ENCODE data around the gene CORO7.
A peak's percentile ranks its signal among the peaks of the same experiment; 100 is the strongest.
"Not testable (repeated sequence)": the region's sequence is repeated elsewhere in the genome, so short reads cannot be mapped to it uniquely, and the experiment has no call there.

CORO7 gene

DNA sequence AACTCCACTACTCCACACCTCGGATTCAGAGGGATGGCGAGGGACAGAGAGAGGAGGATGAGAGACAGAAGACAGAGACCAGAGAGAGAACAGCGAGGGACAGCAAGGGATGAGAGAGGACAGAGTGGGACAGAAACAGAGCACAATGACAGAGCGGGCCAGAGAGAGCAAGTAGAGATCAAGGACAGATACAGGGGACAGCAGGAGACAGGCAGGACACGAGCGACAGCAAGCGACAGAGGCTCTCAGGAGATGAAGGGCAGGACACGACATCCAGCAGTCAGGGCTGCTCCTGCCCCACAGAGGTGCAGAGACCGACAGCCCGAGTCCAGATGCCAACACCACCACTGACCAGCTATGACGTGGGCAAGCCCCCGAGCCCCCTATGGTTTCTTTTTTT, 14.9 kb downstream of the CORO7 start:
- DNase-seq = no peak

DNA sequence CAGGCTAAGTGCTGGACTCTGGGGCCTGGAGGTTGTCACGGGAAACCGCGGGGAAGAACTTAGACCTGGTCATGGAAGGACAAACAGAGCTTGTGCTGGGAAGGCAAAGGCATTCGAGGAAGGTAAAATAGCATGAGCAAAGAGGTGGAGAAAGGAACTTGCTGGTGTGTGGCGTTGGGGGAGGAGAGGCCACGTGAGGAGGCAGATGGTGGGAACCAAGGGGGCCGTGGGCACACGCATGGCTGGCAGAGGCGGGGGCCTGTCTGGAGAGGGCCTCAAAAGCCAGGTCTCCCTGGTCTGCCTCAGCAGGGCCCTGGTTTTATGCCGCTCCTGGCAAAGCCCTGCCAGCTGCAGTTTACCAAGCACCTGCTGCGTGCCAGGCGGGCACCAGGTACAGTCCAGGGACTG, 15.3 kb downstream of the CORO7 start:
- no peak for DNase-seq

DNA sequence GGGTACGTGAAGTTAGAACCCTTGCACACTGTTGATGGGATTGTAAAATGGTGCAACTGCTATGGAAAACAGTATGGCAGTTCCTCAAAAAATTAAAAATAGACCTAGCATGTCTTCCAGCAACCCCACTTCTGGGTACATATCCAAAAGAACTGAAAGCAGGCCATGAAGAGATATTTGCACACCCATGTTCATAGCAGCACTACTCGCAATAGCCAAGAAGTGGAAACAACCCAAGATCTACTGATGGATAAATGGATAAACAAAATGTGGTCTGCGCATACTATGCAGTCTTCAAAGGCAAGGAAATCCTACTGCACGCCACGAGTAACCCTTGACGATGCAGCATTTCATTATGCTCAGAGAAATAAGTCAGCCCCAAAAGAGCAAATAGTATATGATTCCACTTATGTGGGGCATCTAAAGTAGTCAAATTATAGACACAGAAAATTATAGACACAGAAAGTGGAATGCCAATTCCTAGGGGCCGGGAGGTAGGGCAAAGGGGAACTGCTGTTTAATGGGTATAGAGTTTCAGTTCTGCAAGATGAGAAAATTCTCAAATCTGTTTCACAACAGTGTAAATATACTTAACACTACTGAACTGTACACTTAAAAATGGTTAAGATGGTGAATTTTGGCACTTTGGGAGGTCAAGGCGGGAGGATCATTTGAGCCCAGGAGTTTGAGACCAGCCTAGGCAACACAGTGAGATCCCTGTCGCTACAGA, 17.2 kb downstream of the CORO7 start:
- DNase-seq = no peak

DNA sequence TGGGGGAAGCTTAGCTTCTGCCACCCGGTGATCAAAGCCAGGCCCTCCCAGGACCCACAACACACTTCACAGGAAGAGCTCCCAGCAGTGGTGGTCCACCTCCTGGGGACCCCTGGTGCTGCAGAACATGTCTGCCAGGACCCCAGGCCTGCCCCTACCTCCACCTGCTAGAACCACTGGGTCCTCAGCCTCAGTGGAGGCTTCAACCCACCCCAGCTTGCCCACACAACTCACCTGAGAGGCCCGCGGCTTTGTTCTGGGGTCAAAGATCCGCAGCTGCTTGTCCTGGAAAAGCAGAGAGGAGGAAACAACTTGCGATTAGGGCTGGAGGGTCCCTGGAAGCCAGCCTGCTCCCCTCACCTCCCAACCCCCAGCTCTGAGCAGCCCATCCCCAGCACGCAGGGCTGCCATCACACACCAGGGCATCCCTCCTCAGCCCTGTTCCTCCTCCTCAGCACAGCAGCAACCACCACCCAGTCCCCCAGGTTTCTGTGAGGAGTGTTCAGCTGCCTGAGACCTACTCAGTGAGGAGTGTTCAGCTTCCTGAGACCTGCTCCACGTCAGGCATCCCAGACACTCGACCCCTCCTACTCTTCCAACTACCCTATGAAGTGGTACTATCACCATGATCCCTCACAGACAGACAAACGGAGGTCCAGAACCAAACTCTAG, 21.2 kb downstream of the CORO7 start:
- DNase-seq = no peak

DNA sequence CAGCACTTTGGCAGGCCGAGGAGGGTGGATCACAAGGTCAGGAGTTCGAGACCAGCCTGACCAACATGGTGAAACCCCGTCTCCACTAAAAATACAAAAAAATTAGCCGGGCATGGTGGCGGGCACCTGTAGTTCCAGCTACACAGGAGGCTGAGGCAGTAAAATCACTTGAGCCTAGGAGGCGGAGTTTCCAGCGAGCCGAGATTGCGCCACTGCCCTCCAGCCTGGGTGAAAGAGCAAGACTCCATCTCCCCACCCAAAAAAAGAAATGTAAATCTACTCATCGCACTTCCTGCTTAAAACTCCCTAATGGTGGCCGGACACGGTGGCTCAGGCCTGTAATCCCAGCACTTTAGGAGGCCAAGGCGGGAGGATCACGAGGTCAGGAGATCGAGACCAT, 22.5 kb downstream of the CORO7 start:
- not testable (repeated sequence) for DNase-seq

DNA sequence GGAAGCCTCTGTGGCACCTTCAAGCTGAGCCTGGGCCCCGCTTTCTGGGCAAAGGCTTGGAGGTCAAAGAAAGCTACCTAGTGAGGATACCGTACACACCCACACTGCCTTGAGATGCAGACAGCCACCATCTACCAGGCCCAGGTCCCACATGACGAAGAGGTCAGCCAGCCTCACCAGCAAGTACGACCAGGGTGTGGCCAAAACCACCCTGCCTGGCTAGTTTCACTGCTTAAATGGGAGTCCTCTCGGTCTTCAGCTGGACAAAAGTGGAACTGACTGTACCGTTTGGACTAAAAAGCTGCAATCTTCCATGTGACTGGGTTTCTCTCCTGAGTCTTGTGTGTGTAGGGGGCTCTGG, 23.2 kb downstream of the CORO7 start:
- DNase-seq = no peak

DNA sequence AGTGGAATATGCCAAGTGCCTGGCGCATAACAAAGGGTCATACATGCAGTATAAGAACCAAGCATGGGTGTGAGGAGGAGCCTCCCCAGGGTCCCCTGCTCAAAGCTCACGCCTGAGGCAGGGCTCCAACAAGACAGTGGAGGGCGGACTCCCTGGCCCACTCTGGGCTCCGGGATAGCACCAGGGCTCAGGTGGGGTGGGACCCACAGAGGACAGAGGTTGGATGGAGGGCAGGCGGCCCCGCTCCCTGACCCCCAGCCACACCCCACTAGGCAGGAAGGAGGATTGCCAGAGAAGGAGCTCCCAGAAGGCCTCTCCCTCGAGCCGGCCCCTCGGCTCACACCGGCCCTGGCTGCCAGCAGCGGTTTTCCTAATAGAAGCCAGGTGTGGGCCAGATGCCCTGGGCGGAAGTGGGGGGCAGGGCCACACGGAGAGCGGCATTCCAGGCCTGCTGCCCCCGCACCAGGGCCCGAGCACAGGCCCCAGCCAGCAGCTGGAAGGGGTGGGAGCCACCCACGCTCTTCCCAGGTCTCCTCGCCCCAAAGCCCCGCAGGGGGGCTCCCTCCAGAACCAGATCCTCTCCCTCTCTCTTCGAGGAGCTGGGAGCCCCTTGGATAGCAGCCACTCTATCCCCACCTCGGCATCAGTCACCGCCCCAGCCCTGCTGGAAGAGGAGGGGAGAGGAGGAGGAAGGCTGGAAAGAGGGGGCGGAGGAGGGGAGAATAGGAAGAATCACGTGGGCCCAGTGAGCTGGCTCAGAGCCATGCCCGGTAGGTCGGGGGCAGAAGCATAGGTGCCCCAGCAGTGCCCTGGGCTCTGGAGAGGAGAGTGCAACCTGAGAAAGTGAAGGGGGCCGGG, 23.8 kb downstream of the CORO7 start:
- peak; percentile 40 for DNase-seq

DNA sequence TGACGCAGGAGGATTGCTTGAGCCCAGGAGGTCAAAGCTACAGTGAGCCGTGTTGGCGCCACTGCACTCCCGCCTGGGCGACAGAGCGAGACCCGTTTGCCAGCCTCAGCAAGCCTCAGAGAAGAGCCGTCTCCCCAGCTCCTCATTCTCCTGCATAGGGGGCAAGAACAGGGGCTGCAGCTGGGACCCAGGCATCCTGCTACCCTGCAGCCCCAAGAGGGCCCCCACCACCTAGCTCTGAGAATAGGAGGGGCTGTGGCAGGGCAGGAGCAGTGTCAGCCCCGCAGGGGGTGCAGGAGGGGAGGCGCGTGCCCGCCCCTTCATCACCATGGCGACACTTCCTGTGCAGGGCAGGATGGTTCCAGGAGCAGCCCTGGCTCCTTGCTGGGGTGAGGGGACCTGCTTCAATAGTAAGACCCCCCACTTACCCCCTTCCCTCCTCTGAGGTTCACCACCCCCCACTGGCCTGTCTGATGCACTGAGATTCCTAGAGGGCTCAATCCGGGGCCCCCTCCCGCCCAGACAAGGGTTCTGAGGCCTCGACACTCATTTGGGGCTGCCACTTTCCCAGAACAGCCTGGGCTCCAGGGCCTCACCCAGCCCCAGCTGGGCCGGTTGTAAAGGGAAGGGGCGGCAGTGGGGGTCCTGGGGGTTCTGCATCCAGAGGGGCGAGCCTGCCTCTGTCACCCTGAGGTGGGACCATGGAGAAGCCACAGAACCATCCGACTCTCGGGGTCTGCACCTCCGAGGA, 24.6 kb downstream of the CORO7 start:
- DNase-seq = peak; percentile 48

DNA sequence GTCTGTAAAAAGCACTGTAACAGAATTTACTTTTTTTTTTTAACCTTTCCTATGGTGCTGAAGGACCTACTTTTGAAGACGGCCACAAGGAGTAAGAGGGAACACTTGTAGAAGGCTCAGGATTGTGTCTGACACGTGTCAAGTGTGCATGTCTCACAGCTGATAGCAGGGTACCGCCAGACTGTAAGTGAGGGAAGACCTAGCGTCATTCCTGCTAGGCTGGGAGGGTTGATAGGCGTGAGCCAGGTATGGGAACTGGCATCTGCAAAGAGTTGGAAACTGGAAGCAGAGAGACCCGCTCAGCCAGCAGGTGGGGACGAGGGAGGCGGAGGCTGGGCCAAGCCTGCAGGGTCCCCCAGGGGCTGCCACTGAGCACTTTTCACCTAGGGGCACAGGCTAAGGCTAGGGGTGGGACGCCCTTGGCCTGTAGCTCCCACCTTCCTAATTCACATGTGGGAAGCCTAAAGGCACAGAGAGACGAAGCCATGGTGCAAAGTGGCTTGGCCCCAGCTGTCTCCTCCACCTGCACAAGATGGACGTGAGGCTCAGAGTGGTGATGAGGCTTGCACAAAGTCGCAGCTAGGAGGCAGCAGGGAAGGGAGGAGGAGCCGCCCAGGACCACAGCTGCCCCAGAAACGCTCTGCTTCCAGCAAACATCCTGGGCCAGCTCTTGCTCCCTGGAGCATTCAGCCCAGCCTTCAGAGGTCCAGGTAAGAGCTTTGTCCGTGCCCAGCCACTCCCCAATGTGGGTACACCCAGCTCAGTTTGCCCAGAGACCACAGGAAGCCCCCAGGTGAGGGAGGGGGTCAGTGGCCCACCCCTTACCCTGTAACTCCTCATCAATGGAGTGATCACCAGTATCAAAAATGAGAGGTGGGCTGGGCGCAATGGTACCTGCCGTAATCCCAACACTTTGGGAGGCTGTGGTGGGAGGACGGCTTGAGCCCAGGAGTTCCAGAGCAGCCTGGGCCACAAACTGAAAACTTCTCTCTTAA, 25.8 kb downstream of the CORO7 start:
- DNase-seq = no peak

DNA sequence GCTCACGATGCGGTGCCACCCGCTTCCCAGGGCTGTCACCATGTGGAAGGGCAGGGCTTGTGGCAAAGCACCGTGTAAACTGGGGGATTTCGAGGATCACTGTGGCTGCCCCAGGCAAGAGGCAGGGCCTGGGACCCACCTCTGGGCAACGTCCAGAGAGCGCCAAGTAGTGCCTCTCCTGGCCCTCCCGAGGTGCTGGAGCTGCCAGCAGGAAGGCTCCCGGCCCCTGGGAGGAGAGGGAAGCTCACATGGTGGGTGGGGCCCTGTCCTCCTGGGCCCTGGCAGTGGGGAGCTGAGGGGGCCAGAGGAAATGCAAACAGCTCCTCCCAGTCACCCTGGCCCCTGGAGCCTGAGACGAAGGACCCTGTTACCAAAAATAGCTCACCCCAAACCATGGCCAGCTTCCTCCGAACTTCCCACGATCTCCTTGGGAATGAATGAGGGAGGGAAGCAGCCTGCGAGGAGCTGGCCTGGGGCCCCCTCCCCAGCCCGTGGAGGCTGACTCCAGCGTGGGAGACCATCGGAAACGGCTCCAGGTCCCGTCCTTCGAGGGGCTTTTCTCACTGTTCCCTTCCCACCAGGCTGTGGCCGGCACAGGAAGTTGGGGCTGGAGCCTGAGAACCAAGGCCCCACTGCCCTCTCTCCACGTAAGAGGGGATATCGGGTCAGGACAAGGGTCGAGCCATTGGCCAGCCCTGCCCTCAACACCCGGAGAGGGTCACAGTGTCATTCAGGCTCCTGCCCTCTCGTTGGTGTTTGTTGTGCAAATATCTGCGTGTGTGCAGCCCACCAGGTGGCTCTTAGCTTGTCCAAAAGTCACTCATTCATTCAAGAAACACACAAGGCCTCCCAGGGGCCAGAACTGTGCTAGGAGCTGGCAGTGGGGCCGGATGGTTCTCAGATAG, 27.1 kb downstream of the CORO7 start:
- no peak for DNase-seq

DNA sequence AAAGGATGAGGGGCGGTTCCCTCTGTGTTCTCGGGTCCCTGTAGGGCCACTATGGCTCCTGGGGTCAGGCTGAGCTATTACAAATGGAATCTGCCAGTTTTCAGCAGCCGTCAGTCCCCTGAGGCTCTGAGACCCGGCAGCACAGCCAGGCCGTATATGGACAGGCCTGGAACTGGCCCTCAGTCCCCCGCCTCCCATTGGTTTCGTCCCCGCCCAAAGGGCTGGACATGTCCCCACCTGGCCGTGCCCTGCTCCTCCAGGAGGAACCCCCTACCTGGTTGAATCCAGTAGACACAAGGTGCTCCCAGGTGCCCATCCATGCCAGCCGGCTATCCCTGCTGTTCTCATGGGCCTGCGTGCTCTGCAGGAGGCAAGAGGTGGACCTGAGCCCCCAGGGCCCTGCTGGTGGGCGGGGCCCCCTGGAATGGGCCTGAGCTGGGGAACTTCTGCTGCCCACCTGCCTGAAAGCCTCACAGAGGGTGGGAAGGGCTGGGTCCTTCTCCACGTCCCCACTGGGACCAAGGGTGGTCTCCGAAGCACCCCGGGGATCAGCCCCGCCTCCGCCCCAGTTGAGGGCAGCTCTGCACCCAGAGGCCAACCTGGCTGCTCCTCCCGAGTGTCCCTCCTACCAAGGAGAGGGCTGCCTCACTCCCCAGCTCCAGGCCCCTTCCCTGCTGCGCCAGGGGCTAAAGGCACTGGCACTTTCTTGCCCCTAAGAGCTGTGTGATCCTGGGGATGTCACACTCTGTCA, 27.9 kb downstream of the CORO7 start:
- no peak for DNase-seq

DNA sequence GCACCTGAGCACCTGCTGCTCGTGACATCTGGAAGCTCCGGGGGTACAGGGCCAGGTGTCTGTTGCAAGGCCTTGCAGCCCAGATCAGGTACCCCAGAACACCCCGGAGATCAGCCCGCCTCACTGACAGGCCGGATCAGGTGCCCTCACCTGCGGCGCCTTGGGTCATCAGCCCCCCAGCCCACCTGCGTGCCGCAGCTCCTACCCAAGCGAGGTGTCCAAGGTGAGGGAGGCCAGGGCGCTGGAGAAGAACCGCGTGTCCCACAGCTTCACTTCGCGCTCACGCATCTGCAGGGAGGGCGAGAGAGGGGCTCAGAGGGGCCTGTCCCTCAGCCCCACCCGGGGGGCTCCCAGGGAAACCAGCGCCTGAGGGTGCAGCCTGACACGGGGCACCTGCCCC, 28.6 kb downstream of the CORO7 start:
- no peak for DNase-seq

DNA sequence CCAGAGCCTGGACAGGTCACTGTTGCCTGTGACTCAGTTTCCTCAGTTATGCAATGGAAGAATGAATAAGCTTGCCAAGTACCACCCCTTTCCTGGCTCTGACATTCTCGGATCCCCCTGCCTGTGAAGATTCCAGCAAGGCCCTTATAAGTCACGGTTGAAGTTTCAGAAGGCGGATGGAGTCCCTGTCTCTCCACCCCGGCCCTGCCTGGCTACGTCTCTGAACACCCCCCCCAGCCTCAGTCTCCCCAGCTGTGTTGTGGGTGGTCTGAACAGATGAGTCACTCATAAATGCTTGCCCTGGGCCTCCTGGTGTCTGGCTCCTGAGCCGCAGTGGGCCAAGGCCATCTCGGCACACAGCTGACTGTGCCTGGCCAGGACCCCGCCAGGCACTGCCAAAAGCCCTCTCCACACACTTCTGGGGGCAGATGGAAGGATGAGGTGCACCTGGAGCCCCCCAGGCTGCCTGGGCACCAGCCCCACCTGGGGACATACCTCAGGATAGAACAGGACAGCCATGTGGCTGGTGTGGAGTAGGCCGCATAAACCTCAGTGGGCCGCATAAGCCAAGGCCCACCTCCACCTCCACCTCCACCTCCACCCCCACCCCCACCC, 29.3 kb downstream of the CORO7 start:
- no peak for DNase-seq

DNA sequence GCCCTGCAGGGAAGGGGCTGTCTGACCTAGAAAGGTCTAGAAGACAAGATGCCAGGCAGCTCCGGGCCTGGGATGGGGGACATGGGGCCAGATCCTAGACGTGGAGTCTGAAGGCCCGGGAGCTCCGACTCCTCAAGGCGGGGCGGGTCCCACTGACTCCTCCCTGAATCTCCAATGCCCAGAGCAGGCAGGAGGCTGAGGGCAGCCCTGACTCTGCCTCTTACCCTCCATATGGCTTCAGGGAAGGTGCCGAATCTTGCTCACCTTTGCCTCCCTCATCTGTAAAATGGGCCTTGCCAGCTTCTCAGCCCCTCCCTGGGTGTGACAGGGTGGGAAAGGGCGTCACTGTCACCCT, 30.0 kb downstream of the CORO7 start:
- no peak for DNase-seq

DNA sequence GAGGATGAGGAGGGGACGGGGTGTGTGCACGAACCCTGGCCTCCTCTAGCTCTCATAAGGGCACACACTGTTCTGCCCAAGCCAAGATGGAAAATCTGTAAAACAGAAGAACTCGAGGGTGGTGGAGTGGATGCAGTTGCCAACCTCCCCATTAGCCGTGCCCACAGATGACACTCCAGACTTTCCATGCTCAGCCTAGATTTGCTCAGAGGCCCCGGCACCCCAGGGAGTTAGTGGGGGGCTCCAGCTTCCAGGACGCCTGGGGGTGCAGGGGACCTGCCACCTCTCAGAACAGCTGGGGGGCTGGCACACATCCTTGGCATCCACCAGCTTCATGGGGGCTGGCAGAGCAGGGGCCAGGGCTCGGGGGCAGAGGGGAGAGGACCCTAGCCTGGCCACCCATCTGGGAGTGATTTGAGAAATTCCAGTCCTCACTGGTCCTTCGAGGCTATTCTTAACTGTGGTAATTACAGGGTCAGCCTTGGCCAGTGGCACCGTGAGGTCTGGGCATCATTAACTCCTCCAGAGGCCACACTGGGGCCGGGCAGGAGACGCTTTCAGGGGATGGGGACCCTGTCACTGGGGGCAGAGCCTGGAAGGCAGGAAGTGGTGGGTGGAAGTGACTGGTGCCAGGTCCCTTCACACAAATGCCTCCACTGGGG, 30.5 kb downstream of the CORO7 start:
- DNase-seq = no peak

DNA sequence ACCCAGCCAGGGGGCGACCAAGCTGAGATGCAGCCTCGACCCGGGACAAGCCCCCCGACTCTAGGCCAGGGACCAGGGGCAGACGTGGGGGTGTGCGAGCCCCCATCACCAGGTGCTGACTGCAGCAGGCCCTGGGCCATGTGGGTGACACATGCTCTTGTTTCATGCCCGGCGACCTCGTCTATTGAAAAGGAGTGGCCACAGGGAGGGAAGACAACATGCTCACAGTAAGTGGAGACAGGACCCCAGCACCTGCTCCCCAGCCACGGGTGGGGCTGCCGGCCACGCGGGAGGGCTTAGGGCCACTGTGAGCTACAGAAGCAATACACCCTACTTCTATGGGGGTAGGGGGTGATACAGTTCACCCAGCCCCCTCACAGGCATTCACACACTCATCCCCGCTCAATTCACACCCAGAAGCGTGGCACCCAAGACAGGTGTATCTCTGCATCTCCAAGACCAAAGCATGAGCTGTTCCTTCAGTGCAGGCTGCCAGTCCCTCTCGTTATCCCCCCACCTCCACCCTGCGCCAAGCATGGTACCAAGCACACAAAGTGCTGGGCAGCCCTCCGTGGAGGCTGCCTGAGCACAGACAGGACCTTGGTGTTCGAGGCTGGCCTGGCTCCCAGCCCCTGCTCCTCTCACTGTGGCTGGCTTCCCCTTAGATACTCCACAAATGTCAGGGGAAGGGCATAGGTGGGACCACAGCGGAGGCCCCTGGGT, 31.2 kb downstream of the CORO7 start:
- no peak for DNase-seq

DNA sequence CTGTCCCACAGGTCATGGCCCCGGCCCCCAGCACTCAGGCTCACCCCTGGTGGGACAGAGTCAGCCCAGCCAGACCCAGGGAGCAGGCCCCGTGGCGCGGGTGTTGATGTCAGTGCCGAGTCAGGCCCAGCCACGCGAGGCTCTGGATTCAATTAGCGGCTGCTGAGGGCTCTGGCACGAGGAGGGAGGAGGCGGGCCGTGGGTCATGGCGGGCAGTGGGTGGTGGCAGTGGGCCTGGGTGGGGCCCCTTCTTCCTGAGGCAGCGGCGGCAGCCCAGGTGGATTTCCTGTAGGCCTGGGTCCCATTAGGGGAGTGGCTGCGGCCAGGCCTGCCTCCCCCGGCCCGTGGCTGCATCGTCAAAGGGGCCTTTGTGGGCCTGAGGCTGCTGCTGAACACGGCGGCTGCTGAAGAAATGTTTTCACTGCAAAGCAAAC, 31.9 kb downstream of the CORO7 start:
- DNase-seq = no peak
